Thoracic aorta (tissue), 2 donors: ENCODE data around the gene SPTLC1. TPM values are rescaled to one million over a fixed set of nuclear protein-coding genes. Genes with fewer than 3 reads are reported as not detected.
"Not testable (repeated sequence)": the region's sequence is repeated elsewhere in the genome, so short reads cannot be mapped to it uniquely, and the experiment has no call there.

Experiments used
- ATAC-seq: fragments of 150-250 bp; one replicate; pipeline ENCODE4 v1.8.0; 2017; ENCODE audit warnings: low read depth; ENCODE audit not compliant: insufficient number of reproducible peaks, low FRiP score
- DNase-seq: peaks from one replicate; pipeline ENCODE4 v3.0.0-alpha.2; 2020; ENCODE audit warnings: low spot score
- H3K27ac ChIP-seq, 2 donors: fragments of 200-600 bp; sonication (generic); 1 replicate in 1 of 2; 2 replicates in 1 of 2; pipeline ENCODE4 v1.5.1; 2016; ENCODE audit warnings: mild to moderate bottlenecking in 2 of 2, moderate library complexity in 2 of 2
- H3K27me3 ChIP-seq: fragments of 200-600 bp; sonication (generic); replicated peaks from 2 replicates; pipeline ENCODE4 v1.6.0; 2016; ENCODE audit warnings: mild to moderate bottlenecking; ENCODE audit not compliant: insufficient read depth
- H3K36me3 ChIP-seq: fragments of 200-600 bp; sonication (generic); one replicate; pipeline ENCODE4 v1.5.1; 2016
- H3K4me1 ChIP-seq, 2 donors: fragments of 200-600 bp; sonication (generic); 1 replicate in 1 of 2; 2 replicates in 1 of 2; pipeline versions ENCODE4 v1.5.1 to v1.6.0; 2016; ENCODE audit warnings: low read depth in 2 of 2, mild to moderate bottlenecking in 1 of 2; ENCODE audit not compliant: control insufficient read depth in 1 of 2
- H3K4me3 ChIP-seq: fragments of 200-600 bp; sonication (generic); 2 replicates; pipeline ENCODE4 v1.5.1; 2016; ENCODE audit warnings: mild to moderate bottlenecking
- H3K9me3 ChIP-seq: fragments of 200-600 bp; sonication (generic); 2 replicates; pipeline ENCODE4 v1.5.1; 2016
- CTCF ChIP-seq: fragments of 200-600 bp; sonication (generic); IDR thresholded peaks from one replicate; pipeline ENCODE4 v1.5.1; 2019; ENCODE audit warnings: antibody characterized with exemption
- total RNA-seq, 2 donors: library from RNA; depleted of rRNA; stranded (reverse); fragments of >200 nt; gene quantifications; one replicate each; pipeline versions ENCODE4 v1.1.0 to v1.2.3, GENCODE V29; 2016

SPTLC1 gene
- total RNA-seq, 2 donors from 2014 or later: 45.6 to 74.7 TPM

- ATAC-seq (no peak), DNase-seq (no peak)
- H3K27ac ChIP-seq: no peak overlapping the region
- no peaks in the 10 kb centered on the region for H3K27me3 ChIP-seq
- no peaks in the 10 kb centered on the region for H3K9me3 ChIP-seq
- no peak overlapping the region for H3K4me3 ChIP-seq
- H3K4me1 ChIP-seq: peaks cover 8 to 23% of the 10 kb centered on the region in 2 donors
- no peak for TF ChIP-seq CTCF
- no peaks in the 10 kb centered on the region for H3K36me3 ChIP-seq
These were observed 21.1 kb upstream of the SPTLC1 start for GRCh38 chr9:92136184-92136858.

GRCh38 chr9:92135576-92135975 is 20.4 kb upstream of the SPTLC1 start:
- Histone ChIP-seq H3K9me3 (no peaks in the 10 kb centered on the region), H3K27me3 (no peaks in the 10 kb centered on the region), H3K4me3 (no peak overlapping the region), H3K4me1 (peaks cover 5 to 15% of the 10 kb centered on the region in 2 donors), H3K36me3 (no peaks in the 10 kb centered on the region), H3K27ac (no peak overlapping the region)
- DNase-seq (no peak), ATAC-seq (no peak)
- no peak for TF ChIP-seq CTCF

GRCh38 chr9:92133949-92134604 is 18.9 kb upstream of the SPTLC1 start:
- ATAC-seq: peak; percentile 52

GRCh38 chr9:92132913-92133312 is 17.7 kb upstream of the SPTLC1 start:
- not testable (repeated sequence) for H3K27ac ChIP-seq, H3K4me3 ChIP-seq, H3K9me3 ChIP-seq, H3K36me3 ChIP-seq, ATAC-seq, DNase-seq, H3K27me3 ChIP-seq
- peaks cover 3 to 13% of the 10 kb centered on the region in 2 donors for H3K4me1 ChIP-seq

More at GRCh38 chr9:92133949-92134604, 18.9 kb upstream of the SPTLC1 start:
- DNase-seq: peak; percentile 30
- peak overlapping the region; percentile 64 for H3K4me3 ChIP-seq
- H3K27ac ChIP-seq: peak overlapping the region; percentile 43 to 54
- no peaks in the 10 kb centered on the region for H3K36me3 ChIP-seq
- no peaks in the 10 kb centered on the region for H3K9me3 ChIP-seq
- no peaks in the 10 kb centered on the region for H3K27me3 ChIP-seq
- TF ChIP-seq CTCF: peak; percentile 92
- H3K4me1 ChIP-seq: peaks cover 3 to 13% of the 10 kb centered on the region in 2 donors

- Histone ChIP-seq H3K27me3 (no peaks in the 10 kb centered on the region), H3K4me3 (no peak overlapping the region), H3K4me1 (peaks cover 3 to 13% of the 10 kb centered on the region in 2 donors), H3K27ac (no peak overlapping the region), H3K36me3 (no peaks in the 10 kb centered on the region), H3K9me3 (no peaks in the 10 kb centered on the region)
- no peak for TF ChIP-seq CTCF
- no peak for DNase-seq
- ATAC-seq: no peak
These were observed 17.3 kb upstream of the SPTLC1 start for GRCh38 chr9:92132501-92132900.
